Chondrocyte (in vitro differentiated cells): Measurements from ENCODE around the gene SH3BP2. TPM values are rescaled to one million over a fixed set of nuclear protein-coding genes. Genes with fewer than 3 reads are reported as not detected.

Experiments
- DNase-seq: peaks from one replicate; pipeline ENCODE4 v3.0.0; 2021; ENCODE audit warnings: mixed read lengths, low spot score
- H3K27ac Mint-ChIP-seq: one replicate; pipeline ENCODE4 v1.8.0; 2021; ENCODE audit warnings: mild to moderate bottlenecking, moderate library complexity, mixed read lengths; ENCODE audit not compliant: unreplicated experiment
- H3K27me3 Mint-ChIP-seq: 2 replicates; pipeline ENCODE4 v1.8.0; 2021; ENCODE audit warnings: low read depth, mixed read lengths
- H3K36me3 Mint-ChIP-seq: 2 replicates; pipeline ENCODE4 v1.8.0; 2021; ENCODE audit warnings: low read depth, mixed read lengths
- H3K4me1 Mint-ChIP-seq: 2 replicates; pipeline ENCODE4 v1.8.0; 2021; ENCODE audit warnings: low read depth, mild to moderate bottlenecking, mixed read lengths
- H3K4me3 Mint-ChIP-seq: one replicate; pipeline ENCODE4 v1.8.0; 2021; ENCODE audit warnings: mild to moderate bottlenecking, moderate library complexity, mixed read lengths; ENCODE audit not compliant: unreplicated experiment
- H3K9me3 Mint-ChIP-seq: 2 replicates; pipeline ENCODE4 v1.8.0; 2021; ENCODE audit warnings: low read depth, mixed read lengths
- total RNA-seq: library from RNA; stranded (reverse); gene quantifications from 3 replicates; pipeline ENCODE4 v1.2.1, GENCODE V29; 2021
- TF ChIP-seq, protein P1 (sequence below): fragments of 200-600 bp; sonication (generic); IDR thresholded peaks from 2 replicates; pipeline ENCODE4 v1.5.0; 2021; ENCODE audit warnings: antibody characterized with exemption, mild to moderate bottlenecking, moderate library complexity

The SH3BP2 gene
- total RNA-seq, 1 donor from 2014 or later = 59.8 TPM

DNA sequence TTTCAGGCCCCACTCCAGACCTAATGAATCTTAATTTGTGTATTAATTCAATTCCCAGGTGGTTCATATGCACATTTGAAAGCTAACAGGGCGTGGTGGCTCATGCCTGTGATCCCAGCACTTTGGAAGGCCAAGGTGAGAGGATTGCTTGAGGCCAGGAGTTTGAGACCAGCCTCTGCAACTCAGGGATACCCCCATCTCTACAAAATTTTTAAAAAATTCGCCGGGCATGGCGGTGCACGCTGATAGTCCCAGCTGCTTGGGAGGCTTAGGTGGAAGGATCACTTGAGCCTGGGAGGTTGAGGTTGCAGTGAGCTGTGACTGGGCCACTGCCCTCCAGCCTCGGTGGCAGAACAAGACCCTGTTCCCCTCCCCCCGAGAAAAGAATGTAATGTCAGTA is 82.0 kb downstream of the SH3BP2 start:
- DNase-seq = no peak
- Mint-ChIP-seq H3K4me3 (no peak overlapping the region), H3K4me1 (peaks cover 30% of the 10 kb centered on the region), H3K36me3 (peaks cover 7% of the 10 kb centered on the region), H3K27me3 (no peaks in the 10 kb centered on the region), H3K9me3 (no peaks in the 10 kb centered on the region), H3K27ac (no peak overlapping the region)
- TF ChIP-seq, protein P1, sequence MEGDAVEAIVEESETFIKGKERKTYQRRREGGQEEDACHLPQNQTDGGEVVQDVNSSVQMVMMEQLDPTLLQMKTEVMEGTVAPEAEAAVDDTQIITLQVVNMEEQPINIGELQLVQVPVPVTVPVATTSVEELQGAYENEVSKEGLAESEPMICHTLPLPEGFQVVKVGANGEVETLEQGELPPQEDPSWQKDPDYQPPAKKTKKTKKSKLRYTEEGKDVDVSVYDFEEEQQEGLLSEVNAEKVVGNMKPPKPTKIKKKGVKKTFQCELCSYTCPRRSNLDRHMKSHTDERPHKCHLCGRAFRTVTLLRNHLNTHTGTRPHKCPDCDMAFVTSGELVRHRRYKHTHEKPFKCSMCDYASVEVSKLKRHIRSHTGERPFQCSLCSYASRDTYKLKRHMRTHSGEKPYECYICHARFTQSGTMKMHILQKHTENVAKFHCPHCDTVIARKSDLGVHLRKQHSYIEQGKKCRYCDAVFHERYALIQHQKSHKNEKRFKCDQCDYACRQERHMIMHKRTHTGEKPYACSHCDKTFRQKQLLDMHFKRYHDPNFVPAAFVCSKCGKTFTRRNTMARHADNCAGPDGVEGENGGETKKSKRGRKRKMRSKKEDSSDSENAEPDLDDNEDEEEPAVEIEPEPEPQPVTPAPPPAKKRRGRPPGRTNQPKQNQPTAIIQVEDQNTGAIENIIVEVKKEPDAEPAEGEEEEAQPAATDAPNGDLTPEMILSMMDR = no peak

DNA sequence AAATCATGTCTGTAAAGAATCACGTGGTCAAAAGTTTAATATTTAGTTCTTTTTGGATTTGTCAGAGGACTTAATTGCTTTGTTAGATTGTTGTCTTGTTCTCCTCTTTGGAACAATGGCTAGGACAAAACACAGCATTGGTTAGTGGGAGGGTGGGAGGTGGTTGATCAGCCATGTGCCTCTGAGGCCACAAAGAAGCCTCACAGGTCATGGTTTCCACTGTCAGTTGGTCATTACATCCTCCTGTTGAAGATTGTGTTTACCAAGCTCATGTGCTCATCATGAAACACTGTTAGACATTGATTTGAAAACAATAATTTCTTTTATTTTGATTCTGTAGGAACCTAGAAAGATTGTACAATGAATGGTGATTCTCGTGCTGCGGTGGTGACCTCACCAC is 82.7 kb downstream of the SH3BP2 start:
- TF ChIP-seq, protein P1 = no peak
- Mint-ChIP-seq H3K27me3 (no peaks in the 10 kb centered on the region), H3K36me3 (peaks cover 10% of the 10 kb centered on the region), H3K4me1 (peaks cover 23% of the 10 kb centered on the region), H3K9me3 (no peaks in the 10 kb centered on the region), H3K27ac (no peak overlapping the region), H3K4me3 (no peak overlapping the region)
- no peak for DNase-seq

DNA sequence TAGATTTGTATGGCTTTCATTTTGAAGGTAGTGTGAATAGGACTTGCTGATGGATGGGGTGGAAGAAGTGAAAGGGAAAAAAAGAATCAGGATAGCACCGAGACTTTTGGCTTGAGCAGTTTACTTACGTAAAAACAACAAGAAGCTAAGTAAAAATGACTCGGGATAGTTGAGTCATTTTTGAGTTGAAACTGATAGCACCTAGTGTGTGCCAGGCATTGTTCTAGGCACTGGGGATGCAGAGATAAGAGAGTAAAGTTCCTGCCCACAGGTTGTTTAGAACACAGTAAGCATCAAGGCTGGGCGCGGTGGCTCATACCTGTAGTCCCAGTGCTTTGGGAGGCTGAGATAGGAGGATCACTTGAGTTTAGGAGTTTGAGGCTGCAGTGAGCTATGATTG is 85.5 kb downstream of the SH3BP2 start:
- Mint-ChIP-seq H3K4me3 (no peak overlapping the region), H3K4me1 (peaks cover 27% of the 10 kb centered on the region), H3K9me3 (no peaks in the 10 kb centered on the region), H3K27me3 (no peaks in the 10 kb centered on the region), H3K27ac (peak overlapping the region; percentile 50), H3K36me3 (peaks cover 11% of the 10 kb centered on the region)
- TF ChIP-seq, protein P1 = no peak
- no peak for DNase-seq

DNA sequence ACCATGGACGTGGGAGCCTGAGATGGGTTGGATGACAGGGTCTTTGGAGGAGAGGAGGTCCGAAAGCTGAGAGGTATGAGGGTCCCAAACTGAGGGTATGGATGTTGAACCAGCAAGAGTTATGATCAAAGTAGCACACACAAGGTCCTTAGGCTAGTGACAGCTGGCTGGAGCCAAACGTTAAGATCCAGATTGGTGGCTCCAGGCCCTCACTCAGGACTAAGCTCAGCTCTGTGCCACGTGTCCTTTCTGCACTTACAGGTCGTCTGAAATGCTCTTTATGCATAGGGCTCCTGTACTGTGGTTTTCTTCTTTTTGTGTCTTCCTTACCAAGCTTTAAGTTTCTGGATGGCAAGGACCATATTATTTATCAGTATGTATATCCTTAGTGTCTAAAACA is 86.1 kb downstream of the SH3BP2 start:
- no peak for DNase-seq
- H3K9me3 Mint-ChIP-seq = no peaks in the 10 kb centered on the region
- TF ChIP-seq, protein P1 = no peak
- peaks cover 13% of the 10 kb centered on the region for H3K36me3 Mint-ChIP-seq
- no peaks in the 10 kb centered on the region for H3K27me3 Mint-ChIP-seq
- peak overlapping the region; percentile 7 for H3K27ac Mint-ChIP-seq
- no peak overlapping the region for H3K4me3 Mint-ChIP-seq
- H3K4me1 Mint-ChIP-seq = peaks cover 23% of the 10 kb centered on the region

GRCh38 chr4:2881431-2881830 is 88.5 kb downstream of the SH3BP2 start:
- TF ChIP-seq, protein P1 = no peak
- Mint-ChIP-seq H3K27me3 (no peaks in the 10 kb centered on the region), H3K9me3 (no peaks in the 10 kb centered on the region), H3K36me3 (peaks cover 25% of the 10 kb centered on the region), H3K4me1 (peaks cover 21% of the 10 kb centered on the region), H3K27ac (peak overlapping the region; percentile 83), H3K4me3 (peak overlapping the region; percentile 9)
- DNase-seq = no peak
